ENCODE measurements around the gene FLOT1.
"Not testable (repeated sequence)": the region's sequence is repeated elsewhere in the genome, so short reads cannot be mapped to it uniquely, and the experiment has no call there.

Gene FLOT1

GRCh38 chr6:30722280-30723112 is 20.0 kb downstream of the FLOT1 start:
- peak; percentile 51 for DNase-seq

GRCh38 chr6:30722025-30722279 is 20.5 kb downstream of the FLOT1 start:
- not testable (repeated sequence) for DNase-seq

- DNase-seq: peak; percentile 85
These were observed 21.1 kb downstream of the FLOT1 start for GRCh38 chr6:30721198-30722024.

GRCh38 chr6:30720738-30721197 is 21.7 kb downstream of the FLOT1 start:
- peak; percentile 74 for DNase-seq

GRCh38 chr6:30719791-30720737 is 22.4 kb downstream of the FLOT1 start, which contains the start of gene TUBB:
TSS of gene TUBB (plus strand) at chr6:30720352. CDS start at chr6:30720507, 155 bp downstream.
- DNase-seq: peak; percentile 97

- DNase-seq: peak; percentile 4
These were observed 23.1 kb downstream of the FLOT1 start for GRCh38 chr6:30719356-30719755.

- not testable (repeated sequence) for DNase-seq
These were observed 24.4 kb downstream of the FLOT1 start for GRCh38 chr6:30717845-30718720.

- peak; percentile 99 for DNase-seq
These were observed 25.2 kb downstream of the FLOT1 start, which contains the start of gene MDC1 for GRCh38 chr6:30717129-30717844. TSS of gene MDC1 (minus strand) at chr6:30717281. CDS start at chr6:30715175, 2,106 bp downstream.

GRCh38 chr6:30716879-30717128 is 25.7 kb downstream of the FLOT1 start:
- no peak for DNase-seq

GRCh38 chr6:30714263-30714662 is 28.2 kb downstream of the FLOT1 start:
- no peak for DNase-seq

GRCh38 chr6:30712441-30712945 is 30.0 kb downstream of the FLOT1 start:
- no peak for DNase-seq

GRCh38 chr6:30711758-30712380 is 30.6 kb downstream of the FLOT1 start:
- DNase-seq: no peak

GRCh38 chr6:30709101-30709868 is 33.2 kb downstream of the FLOT1 start:
- no peak for DNase-seq

GRCh38 chr6:30707281-30707850 is 35.1 kb downstream of the FLOT1 start:
- peak; percentile 76 for DNase-seq

- DNase-seq: no peak
These were observed 36.9 kb downstream of the FLOT1 start for GRCh38 chr6:30705620-30706019.

- no peak for DNase-seq
These were observed 38.7 kb downstream of the FLOT1 start for GRCh38 chr6:30703821-30704220.

- DNase-seq: no peak
These were observed 39.5 kb downstream of the FLOT1 start for GRCh38 chr6:30703011-30703410.

GRCh38 chr6:30700340-30700739 is 42.1 kb downstream of the FLOT1 start:
- DNase-seq: no peak

- DNase-seq: no peak
These were observed 46.1 kb downstream of the FLOT1 start for GRCh38 chr6:30696432-30696831.

Measured in NCI-H774 (cell line).